Peyer's patch (tissue), 4 donors: Measurements from ENCODE around the gene RRBP1. TPM values are rescaled to one million over a fixed set of nuclear protein-coding genes. Genes with fewer than 3 reads are reported as not detected.

Experiments
- DNase-seq, 3 donors: peaks; one replicate each; pipeline ENCODE4 v3.0.0-alpha.2; 2017 to 2019
- H3K27ac ChIP-seq, 4 donors: fragments of 200-600 bp; sonication (generic); one replicate each; pipeline ENCODE4 v1.5.1; 2016 to 2019
- H3K27me3 ChIP-seq, 2 donors: fragments of 200-600 bp; sonication (generic); one replicate each; pipeline ENCODE4 v1.5.1; 2019
- H3K36me3 ChIP-seq, 3 donors: fragments of 200-600 bp; sonication (generic); one replicate each; pipeline ENCODE4 v1.5.1; 2016 to 2019
- H3K4me1 ChIP-seq, 4 donors: fragments of 200-600 bp; sonication (generic); one replicate each; pipeline ENCODE4 v1.5.1; 2016 to 2019
- H3K4me3 ChIP-seq, 4 donors: fragments of 200-600 bp; sonication (generic); 1 replicate in 3 of 4; 2 replicates in 1 of 4; pipeline ENCODE4 v1.5.1; 2016 to 2019; ENCODE audit warnings: mild to moderate bottlenecking in 1 of 4
- H3K9me3 ChIP-seq, 4 donors: fragments of 200-600 bp; sonication (generic); one replicate each; pipeline ENCODE4 v1.5.1; 2016 to 2019; ENCODE audit warnings: mild to moderate bottlenecking in 1 of 4
- POLR2A ChIP-seq, 2 donors: fragments of 450-650 bp; IDR thresholded peaks; one replicate each; pipeline ENCODE4 v1.5.1; 2017; ENCODE audit warnings: antibody characterized with exemption in 2 of 2, mild to moderate bottlenecking in 2 of 2, moderate library complexity in 2 of 2
- total RNA-seq, 4 donors: library from RNA; depleted of rRNA; stranded (reverse); fragments of >200 nt; gene quantifications; one replicate each; pipeline ENCODE4 v1.1.0, GENCODE V29; 2016
- TF ChIP-seq, protein P1 (sequence below), 6 experiments: fragments of 450-650 bp in 4 of 6; fragments of 200-600 bp in 2 of 6; sonication (generic) in 1 of 6; IDR thresholded peaks; one replicate each; pipeline ENCODE4 v1.5.1; 2017 to 2019; ENCODE audit warnings: antibody characterized with exemption in 6 of 6, mild to moderate bottlenecking in 3 of 6, moderate library complexity in 1 of 6

RRBP1 gene
- total RNA-seq, 4 donors from 2014 or later, result 169 to 328 (median 249) TPM

DNA sequence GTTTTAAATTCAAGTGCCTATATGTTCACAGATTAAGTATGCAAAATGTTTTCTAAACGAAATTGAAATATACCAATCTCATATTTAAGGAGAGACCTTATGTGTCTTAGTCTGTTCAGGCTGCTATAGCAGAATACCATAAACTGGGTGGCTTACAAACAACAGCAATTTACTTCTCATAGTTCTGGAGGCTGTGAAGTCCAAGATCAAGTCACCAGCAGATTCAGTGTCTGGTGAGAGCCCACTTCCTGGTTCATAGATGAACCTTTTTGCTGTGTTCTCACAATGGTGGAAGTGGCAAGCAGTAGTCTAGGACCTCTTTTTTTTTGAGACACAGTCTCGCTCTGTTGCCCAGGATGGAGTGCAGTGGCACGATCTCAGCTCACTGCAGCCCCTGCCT lies 115.7 kb downstream of the RRBP1 start:
- no peak for DNase-seq
- Histone ChIP-seq H3K36me3 (no peaks in the 10 kb centered on the region), H3K9me3 (no peaks in the 10 kb centered on the region), H3K4me3 (no peak overlapping the region), H3K27me3 (no peaks in the 10 kb centered on the region), H3K27ac (no peak overlapping the region), H3K4me1 (peaks cover 0 to 8% (median 2%) of the 10 kb centered on the region in 4 donors)
- TF ChIP-seq, protein P1, sequence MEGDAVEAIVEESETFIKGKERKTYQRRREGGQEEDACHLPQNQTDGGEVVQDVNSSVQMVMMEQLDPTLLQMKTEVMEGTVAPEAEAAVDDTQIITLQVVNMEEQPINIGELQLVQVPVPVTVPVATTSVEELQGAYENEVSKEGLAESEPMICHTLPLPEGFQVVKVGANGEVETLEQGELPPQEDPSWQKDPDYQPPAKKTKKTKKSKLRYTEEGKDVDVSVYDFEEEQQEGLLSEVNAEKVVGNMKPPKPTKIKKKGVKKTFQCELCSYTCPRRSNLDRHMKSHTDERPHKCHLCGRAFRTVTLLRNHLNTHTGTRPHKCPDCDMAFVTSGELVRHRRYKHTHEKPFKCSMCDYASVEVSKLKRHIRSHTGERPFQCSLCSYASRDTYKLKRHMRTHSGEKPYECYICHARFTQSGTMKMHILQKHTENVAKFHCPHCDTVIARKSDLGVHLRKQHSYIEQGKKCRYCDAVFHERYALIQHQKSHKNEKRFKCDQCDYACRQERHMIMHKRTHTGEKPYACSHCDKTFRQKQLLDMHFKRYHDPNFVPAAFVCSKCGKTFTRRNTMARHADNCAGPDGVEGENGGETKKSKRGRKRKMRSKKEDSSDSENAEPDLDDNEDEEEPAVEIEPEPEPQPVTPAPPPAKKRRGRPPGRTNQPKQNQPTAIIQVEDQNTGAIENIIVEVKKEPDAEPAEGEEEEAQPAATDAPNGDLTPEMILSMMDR (IDR thresholded peaks at IDR 0.05), result no peak
- no peak for TF ChIP-seq POLR2A (IDR thresholded peaks at IDR 0.05)

DNA sequence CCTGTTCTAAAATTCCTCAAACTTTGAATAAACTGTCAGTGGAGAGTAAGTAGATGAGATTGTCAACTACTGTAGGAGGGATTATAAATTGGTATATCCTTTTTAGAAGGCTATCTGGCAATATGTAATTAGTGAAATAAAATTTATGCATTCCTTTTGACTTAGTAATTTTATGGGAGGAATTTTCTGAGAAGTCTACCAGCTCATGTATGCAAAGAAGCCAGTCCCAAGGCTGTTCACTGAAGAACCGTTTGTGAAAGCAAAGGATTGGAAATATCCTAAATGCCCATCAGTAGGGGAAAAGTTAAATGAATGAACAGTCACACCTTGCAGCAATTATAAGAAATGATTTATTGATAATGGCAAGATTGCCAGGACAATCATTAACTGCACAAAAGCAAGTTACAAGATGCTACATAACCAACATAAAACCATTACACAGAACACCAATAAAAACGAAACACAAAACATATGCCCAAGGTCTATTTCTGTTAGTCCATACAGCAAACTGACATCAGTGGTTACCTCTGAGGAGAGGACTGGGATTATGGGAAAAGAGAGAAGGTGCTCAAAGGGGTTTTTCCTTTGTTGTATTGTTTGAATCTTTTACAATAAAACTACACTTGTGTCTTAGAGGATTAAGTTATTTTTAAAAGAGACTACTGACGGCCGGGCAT lies 116.7 kb downstream of the RRBP1 start:
- H3K36me3 ChIP-seq, result no peaks in the 10 kb centered on the region
- H3K9me3 ChIP-seq, result no peaks in the 10 kb centered on the region
- H3K4me3 ChIP-seq, result no peak overlapping the region
- no peak overlapping the region for H3K27ac ChIP-seq
- no peaks in the 10 kb centered on the region for H3K27me3 ChIP-seq
- TF ChIP-seq, protein P1 (IDR thresholded peaks at IDR 0.05), result no peak
- no peak for TF ChIP-seq POLR2A (IDR thresholded peaks at IDR 0.05)
- H3K4me1 ChIP-seq, result peaks cover 0 to 7% (median 2%) of the 10 kb centered on the region in 4 donors
- no peak for DNase-seq

Other genes with a start within 250 kb of the RRBP1 start
- gene BFSP1, start 150.9 kb downstream of the RRBP1 start, total RNA-seq, result 1 to 10 TPM in 1 of 4 donors, under 1 TPM in 1, not detected in 2; 0.57 to 2.5 TPM
- gene DSTN, start 112.2 kb downstream of the RRBP1 start, total RNA-seq, result 100 to 1,000 TPM; 111 to 151 (median 117) TPM
- not detected for gene BANF2, start 17.7 kb upstream of the RRBP1 start, total RNA-seq